PFSK-1 (cell line): ENCODE measurements around the gene THBS4.

ENCODE experiments used
- FOXP2 ChIP-seq: optimal IDR thresholded peaks from 2 replicates; pipeline ENCODE3; 2011; ENCODE audit warnings: borderline replicate concordance, control low read depth, inconsistent platforms; ENCODE audit not compliant: insufficient read depth; ENCODE audit errors: extremely low read length, extremely low read depth
- POLR2AphosphoS5 ChIP-seq: IDR thresholded peaks from 2 replicates; pipeline ENCODE4 v1.6.1; 2012; ENCODE audit warnings: low read depth, mild to moderate bottlenecking, control low read depth, low read length, moderate library complexity
- REST ChIP-seq, 2 experiments: IDR thresholded peaks; 2 replicates each; pipeline versions ENCODE4 v1.6.1 to v1.8.0; 2011 to 2012; ENCODE audit warnings: low read depth in 2 of 2, low read length in 2 of 2, control low read depth in 1 of 2, inconsistent platforms in 1 of 2, mild to moderate bottlenecking in 1 of 2, moderate library complexity in 1 of 2; ENCODE audit not compliant: insufficient read depth in 1 of 2
- SIN3A ChIP-seq: IDR thresholded peaks from 2 replicates; pipeline ENCODE4 v1.6.1; 2012; ENCODE audit warnings: mild to moderate bottlenecking, low read length, moderate library complexity, borderline replicate concordance; ENCODE audit not compliant: insufficient read depth
- TAF1 ChIP-seq: IDR thresholded peaks from 2 replicates; pipeline ENCODE4 v1.6.1; 2012; ENCODE audit warnings: low read length, control low read depth, borderline replicate concordance; ENCODE audit not compliant: insufficient read depth

- TF ChIP-seq POLR2AphosphoS5 (no peak), REST (IDR thresholded peaks at IDR 0.05; ENCODE audit: insufficient read depth in 1 of 2, low read depth in 2 of 2, low read length in 2 of 2) (no peak), SIN3A (no peak), TAF1 (no peak), FOXP2 (no peak)
Observed at GRCh38 chr5:80076131-80077050, 41.2 kb downstream of the THBS4 start.
